Measurements from ENCODE around the gene SORCS2. TPM values are rescaled to one million over a fixed set of nuclear protein-coding genes. Genes with fewer than 3 reads are reported as not detected.

The SORCS2 gene
- total RNA-seq, 6 donors from 2014 or later = 2.2 to 28.3 (median 7.2) TPM

DNA sequence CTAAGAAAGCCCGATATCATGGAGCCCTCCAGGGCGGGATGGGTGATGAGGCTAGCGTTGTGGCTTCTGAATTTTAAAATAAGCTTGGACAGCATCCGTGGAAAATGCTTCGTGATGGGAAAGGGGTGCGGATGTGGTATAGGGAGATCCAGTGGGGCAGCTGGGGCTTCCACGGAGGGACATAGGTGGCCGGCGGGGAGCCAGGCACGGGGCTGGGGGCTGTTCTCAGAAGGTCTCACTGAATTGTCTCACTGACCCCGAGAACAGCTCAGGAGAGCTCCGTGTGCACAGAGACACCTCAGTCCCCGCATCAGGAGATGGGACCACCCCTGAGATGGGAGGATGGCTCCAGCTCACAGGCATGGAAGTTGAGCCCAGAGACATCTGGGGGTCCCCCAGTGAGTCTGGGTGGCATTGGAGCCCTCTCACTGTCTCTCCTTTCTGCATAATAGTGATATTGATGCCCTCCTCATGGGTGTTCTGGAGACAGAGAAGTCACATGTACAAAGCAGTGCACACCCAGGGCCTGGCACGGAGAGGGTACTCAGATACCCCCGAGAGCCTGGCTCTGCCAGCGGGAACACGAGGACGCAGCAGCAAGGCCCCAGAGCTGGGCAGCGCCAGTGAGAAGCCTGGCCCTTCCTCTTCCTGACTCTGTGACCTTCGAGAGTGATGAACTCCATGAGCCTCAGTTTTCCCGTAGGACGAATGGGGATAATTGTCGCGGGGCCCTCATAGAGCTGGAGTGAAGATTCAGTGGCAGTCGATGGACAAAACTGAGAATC lies 313.0 kb downstream of the SORCS2 start:
- H3K4me3 ChIP-seq = no peak overlapping the region
- WGBS, 2 donors = 92 to 93% methylated on average over 17 to 25 of the region's 25 CpGs
- DNase-seq = no peak
- no peak overlapping the region for H3K27ac ChIP-seq
- TF ChIP-seq POLR2A (IDR thresholded peaks at IDR 0.05) = no peak
- TF ChIP-seq EP300 (IDR thresholded peaks at IDR 0.05) = no peak
- TF ChIP-seq POLR2AphosphoS5 (IDR thresholded peaks at IDR 0.05) = no peak
- TF ChIP-seq, protein P1, sequence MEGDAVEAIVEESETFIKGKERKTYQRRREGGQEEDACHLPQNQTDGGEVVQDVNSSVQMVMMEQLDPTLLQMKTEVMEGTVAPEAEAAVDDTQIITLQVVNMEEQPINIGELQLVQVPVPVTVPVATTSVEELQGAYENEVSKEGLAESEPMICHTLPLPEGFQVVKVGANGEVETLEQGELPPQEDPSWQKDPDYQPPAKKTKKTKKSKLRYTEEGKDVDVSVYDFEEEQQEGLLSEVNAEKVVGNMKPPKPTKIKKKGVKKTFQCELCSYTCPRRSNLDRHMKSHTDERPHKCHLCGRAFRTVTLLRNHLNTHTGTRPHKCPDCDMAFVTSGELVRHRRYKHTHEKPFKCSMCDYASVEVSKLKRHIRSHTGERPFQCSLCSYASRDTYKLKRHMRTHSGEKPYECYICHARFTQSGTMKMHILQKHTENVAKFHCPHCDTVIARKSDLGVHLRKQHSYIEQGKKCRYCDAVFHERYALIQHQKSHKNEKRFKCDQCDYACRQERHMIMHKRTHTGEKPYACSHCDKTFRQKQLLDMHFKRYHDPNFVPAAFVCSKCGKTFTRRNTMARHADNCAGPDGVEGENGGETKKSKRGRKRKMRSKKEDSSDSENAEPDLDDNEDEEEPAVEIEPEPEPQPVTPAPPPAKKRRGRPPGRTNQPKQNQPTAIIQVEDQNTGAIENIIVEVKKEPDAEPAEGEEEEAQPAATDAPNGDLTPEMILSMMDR (IDR thresholded peaks at IDR 0.05) = no peak
- H3K36me3 ChIP-seq = no peaks in the 10 kb centered on the region
- no peaks in the 10 kb centered on the region for H3K4me1 ChIP-seq
- ATAC-seq (ENCODE audit: low FRiP score in 2 of 2) = no peak
- H3K27me3 ChIP-seq = no peaks in the 10 kb centered on the region
- no peaks in the 10 kb centered on the region for H3K9me3 ChIP-seq

DNA sequence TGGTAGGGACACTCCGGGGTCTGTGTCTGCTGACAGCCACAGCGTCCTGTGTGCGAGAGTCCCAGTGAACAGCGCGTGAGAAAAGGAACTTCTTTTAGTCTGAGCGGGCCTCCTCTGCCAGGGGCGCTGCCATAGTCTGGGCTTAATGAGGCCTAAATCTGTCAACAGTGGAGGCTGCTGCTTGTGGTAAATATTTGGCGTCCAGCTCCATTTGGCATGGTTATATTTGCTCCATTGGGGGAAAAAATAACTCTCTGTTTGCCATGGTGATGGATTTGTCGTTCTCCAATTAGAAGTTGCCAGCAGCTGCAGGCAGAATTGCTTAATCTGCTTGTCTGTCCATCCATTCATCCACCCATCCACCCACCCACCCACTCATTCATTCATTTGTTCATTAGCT lies 313.8 kb downstream of the SORCS2 start:
- Histone ChIP-seq H3K27me3 (no peaks in the 10 kb centered on the region), H3K4me3 (no peak overlapping the region), H3K36me3 (no peaks in the 10 kb centered on the region), H3K4me1 (no peaks in the 10 kb centered on the region), H3K9me3 (no peaks in the 10 kb centered on the region), H3K27ac (no peak overlapping the region)
- WGBS, 2 donors = 90 to 93% methylated on average over 8 to 9 of the region's 9 CpGs
- TF ChIP-seq, protein P1 (IDR thresholded peaks at IDR 0.05) = no peak
- no peak for TF ChIP-seq POLR2AphosphoS5 (IDR thresholded peaks at IDR 0.05)
- no peak for TF ChIP-seq POLR2A (IDR thresholded peaks at IDR 0.05)
- TF ChIP-seq EP300 (IDR thresholded peaks at IDR 0.05) = no peak
- no peak for ATAC-seq (ENCODE audit: low FRiP score in 2 of 2)
- DNase-seq = no peak

DNA sequence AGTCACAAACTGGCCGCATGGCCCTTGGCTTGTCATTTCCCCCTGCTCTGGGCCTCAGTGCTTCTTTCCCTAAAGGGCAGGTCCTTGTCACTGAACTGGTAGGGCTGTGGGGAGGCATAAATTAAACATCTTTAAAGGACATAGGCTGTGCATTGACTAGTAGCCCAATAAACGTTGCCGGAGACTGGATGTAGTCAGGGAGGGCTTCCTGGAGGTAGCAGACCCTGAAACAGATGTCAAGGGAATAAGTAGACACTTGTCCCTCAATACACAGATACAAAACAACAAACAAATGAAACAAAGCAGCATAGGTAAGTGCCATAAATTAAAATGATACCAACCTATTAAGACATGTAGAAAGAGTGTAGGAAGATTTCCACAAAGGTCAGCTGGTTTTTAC lies 314.2 kb downstream of the SORCS2 start:
- H3K4me1 ChIP-seq = no peaks in the 10 kb centered on the region
- TF ChIP-seq EP300 (IDR thresholded peaks at IDR 0.05) (no peak), POLR2AphosphoS5 (IDR thresholded peaks at IDR 0.05) (no peak), POLR2A (IDR thresholded peaks at IDR 0.05) (no peak)
- TF ChIP-seq, protein P1 (IDR thresholded peaks at IDR 0.05) = no peak
- WGBS, 2 donors = 74 to 90% methylated on average over 3 of the region's 3 CpGs
- no peak for DNase-seq
- no peak overlapping the region for H3K27ac ChIP-seq
- H3K27me3 ChIP-seq = no peaks in the 10 kb centered on the region
- H3K4me3 ChIP-seq = no peak overlapping the region
- H3K36me3 ChIP-seq = no peaks in the 10 kb centered on the region
- H3K9me3 ChIP-seq = no peaks in the 10 kb centered on the region
- no peak for ATAC-seq (ENCODE audit: low FRiP score in 2 of 2)

DNA sequence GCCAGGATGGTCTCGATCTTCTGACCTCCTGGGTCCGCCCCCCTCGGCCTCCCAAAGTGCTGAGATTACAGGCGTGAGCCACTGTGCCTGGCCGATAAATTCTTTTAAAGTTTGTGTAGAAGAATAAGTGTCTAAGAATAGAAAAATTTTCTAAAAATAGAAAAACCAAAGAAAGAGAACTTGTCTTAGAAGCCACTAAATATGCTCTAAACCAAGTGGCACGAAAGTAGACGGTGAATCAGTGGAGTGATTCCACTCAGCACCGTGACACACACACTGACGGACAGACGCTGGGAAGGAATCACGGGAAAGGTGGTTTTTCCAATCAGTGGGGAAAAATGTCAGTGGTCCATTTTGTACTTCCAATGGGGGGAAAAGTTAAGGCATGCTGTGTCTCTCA lies 315.0 kb downstream of the SORCS2 start:
- no peaks in the 10 kb centered on the region for H3K4me1 ChIP-seq
- no peaks in the 10 kb centered on the region for H3K9me3 ChIP-seq
- no peak overlapping the region for H3K27ac ChIP-seq
- no peaks in the 10 kb centered on the region for H3K36me3 ChIP-seq
- DNase-seq (no peak), ATAC-seq (ENCODE audit: low FRiP score in 2 of 2) (no peak)
- TF ChIP-seq POLR2A (IDR thresholded peaks at IDR 0.05) (no peak), EP300 (IDR thresholded peaks at IDR 0.05) (no peak), POLR2AphosphoS5 (IDR thresholded peaks at IDR 0.05) (no peak)
- TF ChIP-seq, protein P1 (IDR thresholded peaks at IDR 0.05) = no peak
- no peaks in the 10 kb centered on the region for H3K27me3 ChIP-seq
- H3K4me3 ChIP-seq = no peak overlapping the region
- 65 to 78% methylated on average over 11 of the region's 11 CpGs for WGBS, 2 donors

DNA sequence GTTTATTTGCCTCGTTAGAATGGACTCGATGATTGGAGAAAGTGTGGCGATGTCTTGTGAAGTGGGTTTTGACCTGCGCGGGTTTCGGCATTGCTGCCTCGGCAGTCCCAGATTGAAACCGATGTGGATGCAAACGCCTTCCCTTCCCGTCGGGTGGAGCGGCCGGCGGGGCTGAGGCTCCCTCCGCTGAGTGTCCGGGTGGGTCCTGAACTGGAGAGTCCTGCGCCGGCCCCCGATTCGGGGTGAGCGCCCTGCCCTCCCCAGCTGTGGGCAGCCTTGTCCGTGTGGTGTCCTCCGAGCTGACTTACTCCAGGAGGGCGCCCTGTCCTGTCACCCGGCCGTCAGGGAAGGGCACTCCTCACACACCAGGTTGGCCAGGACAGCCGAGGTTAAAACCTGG lies 317.7 kb downstream of the SORCS2 start:
- Histone ChIP-seq H3K9me3 (no peaks in the 10 kb centered on the region), H3K4me1 (no peaks in the 10 kb centered on the region), H3K27me3 (no peaks in the 10 kb centered on the region), H3K36me3 (no peaks in the 10 kb centered on the region), H3K4me3 (no peak overlapping the region), H3K27ac (no peak overlapping the region)
- no peak for TF ChIP-seq POLR2A (IDR thresholded peaks at IDR 0.05)
- TF ChIP-seq POLR2AphosphoS5 (IDR thresholded peaks at IDR 0.05) = no peak
- TF ChIP-seq, protein P1 (IDR thresholded peaks at IDR 0.05) = no peak
- no peak for TF ChIP-seq EP300 (IDR thresholded peaks at IDR 0.05)
- ATAC-seq (ENCODE audit: low FRiP score in 2 of 2) (no peak), DNase-seq (peak in 1 of 2 donors; percentile 81)
- WGBS, 2 donors = 70 to 79% methylated on average over 15 to 27 of the region's 27 CpGs
